Fibroblast of the aortic adventitia (primary cell): ENCODE results near the gene RNF166. TPM values are rescaled to one million over a fixed set of nuclear protein-coding genes. Genes with fewer than 3 reads are reported as not detected.
"Not testable (repeated sequence)": the region's sequence is repeated elsewhere in the genome, so short reads cannot be mapped to it uniquely, and the experiment has no call there.

Source experiments
- DNase-seq: peaks from one replicate; pipeline ENCODE4 v3.0.0-alpha.2; 2010; ENCODE audit warnings: low read depth
- H3K4me3 ChIP-seq: 2 replicates; pipeline ENCODE4 v1.5.1; 2011; ENCODE audit warnings: low read depth, mild to moderate bottlenecking, control low read depth, low read length, moderate library complexity
- total RNA-seq: library from RNA; depleted of rRNA; stranded (reverse); fragments of >200 nt; gene quantifications from 2 replicates; pipeline ENCODE4 v1.2.3, GENCODE V29; 2012; ENCODE audit warnings: low replicate concordance
- TF ChIP-seq, protein P1 (sequence below): IDR thresholded peaks from 2 replicates; pipeline ENCODE4 v1.5.1; 2011; ENCODE audit warnings: mild to moderate bottlenecking, low read length, control low read depth, inconsistent platforms; ENCODE audit not compliant: insufficient read depth

The RNF166 gene
- total RNA-seq, 1 donor = 10.2 TPM

DNA sequence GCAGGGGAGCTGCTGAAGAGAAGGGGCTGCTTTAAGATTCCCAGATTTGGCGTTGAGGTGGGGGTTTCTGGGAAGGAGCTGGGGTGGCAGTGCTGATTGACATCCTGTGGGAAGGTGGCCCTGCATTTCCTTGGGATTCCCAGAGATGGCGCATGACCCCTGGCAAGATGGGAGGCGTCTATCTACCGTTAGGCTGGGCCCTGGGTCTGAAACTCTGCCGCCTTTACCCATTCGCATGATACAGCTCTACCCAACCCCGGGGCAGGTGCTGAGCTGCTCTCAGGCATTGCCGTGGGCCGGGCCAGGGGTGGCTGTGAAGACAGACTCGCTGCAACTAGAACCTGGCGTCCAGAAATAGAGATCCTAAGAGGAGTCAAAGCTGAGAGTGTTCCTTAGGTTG is 33.4 kb downstream of the RNF166 start:
- no peak overlapping the region for H3K4me3 ChIP-seq
- no peak for DNase-seq
- TF ChIP-seq, protein P1, sequence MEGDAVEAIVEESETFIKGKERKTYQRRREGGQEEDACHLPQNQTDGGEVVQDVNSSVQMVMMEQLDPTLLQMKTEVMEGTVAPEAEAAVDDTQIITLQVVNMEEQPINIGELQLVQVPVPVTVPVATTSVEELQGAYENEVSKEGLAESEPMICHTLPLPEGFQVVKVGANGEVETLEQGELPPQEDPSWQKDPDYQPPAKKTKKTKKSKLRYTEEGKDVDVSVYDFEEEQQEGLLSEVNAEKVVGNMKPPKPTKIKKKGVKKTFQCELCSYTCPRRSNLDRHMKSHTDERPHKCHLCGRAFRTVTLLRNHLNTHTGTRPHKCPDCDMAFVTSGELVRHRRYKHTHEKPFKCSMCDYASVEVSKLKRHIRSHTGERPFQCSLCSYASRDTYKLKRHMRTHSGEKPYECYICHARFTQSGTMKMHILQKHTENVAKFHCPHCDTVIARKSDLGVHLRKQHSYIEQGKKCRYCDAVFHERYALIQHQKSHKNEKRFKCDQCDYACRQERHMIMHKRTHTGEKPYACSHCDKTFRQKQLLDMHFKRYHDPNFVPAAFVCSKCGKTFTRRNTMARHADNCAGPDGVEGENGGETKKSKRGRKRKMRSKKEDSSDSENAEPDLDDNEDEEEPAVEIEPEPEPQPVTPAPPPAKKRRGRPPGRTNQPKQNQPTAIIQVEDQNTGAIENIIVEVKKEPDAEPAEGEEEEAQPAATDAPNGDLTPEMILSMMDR = peak; percentile 15

DNA sequence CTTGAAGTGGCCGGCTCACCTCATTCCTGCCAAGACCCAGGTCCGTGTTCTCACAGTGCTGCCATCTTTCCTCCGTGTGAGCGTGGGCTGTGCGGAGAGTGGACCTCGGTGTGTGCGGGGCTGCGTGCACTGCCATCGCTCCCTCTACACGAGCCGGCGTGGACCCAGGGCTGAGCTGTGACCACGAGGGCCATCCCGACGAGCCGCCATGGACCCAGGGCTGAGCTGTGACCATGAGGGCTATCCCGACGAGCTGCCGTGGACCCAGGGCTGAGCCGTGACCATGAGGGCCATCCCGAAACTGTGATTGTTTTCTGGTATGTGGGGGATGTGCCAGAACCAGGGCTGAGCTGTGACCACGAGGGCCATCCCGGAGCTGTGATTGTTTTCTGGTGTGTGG is 34.4 kb downstream of the RNF166 start:
- no peak overlapping the region for H3K4me3 ChIP-seq
- no peak for DNase-seq
- TF ChIP-seq, protein P1 = no peak

DNA sequence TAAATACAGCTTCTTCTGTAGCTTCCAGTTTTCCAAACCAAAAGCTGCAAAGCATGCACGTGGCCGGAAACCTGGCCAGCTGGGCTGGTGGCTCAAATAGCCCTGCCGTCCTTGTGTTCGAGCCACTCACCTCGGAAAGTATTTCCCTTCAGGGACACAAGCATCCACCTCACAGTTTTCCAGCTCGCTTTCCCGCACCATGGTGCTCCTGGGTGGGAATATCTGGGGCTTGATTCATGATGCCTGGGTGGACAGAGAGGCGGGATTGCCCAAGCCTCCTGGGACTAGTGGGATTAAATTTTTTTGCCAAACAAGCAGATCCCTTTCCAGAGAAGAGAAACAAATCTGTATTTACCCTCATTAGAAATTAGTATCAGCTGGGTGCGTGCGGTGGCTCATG is 36.2 kb downstream of the RNF166 start:
- H3K4me3 ChIP-seq = no peak overlapping the region
- TF ChIP-seq, protein P1 = no peak
- DNase-seq = peak; percentile 33

DNA sequence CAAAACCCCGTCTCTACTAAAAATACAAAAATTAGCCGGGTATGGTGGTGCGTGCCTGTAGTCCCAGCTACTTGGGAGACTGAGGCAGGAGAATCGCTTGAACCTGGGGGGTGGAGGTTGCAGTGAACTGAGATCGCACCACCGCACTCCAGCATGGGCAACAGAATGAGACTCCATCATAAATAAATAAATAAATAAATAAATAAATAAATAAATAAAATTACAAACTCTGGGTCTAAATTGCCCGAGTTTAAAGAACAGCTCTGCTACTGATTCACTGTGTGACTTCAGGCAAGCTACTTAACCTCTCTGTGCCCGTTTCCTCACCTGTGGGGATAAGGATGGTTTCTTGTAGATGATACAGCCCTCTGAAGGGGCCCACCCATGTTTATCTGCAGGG is 36.7 kb downstream of the RNF166 start:
- not testable (repeated sequence) for H3K4me3 ChIP-seq, DNase-seq

DNA sequence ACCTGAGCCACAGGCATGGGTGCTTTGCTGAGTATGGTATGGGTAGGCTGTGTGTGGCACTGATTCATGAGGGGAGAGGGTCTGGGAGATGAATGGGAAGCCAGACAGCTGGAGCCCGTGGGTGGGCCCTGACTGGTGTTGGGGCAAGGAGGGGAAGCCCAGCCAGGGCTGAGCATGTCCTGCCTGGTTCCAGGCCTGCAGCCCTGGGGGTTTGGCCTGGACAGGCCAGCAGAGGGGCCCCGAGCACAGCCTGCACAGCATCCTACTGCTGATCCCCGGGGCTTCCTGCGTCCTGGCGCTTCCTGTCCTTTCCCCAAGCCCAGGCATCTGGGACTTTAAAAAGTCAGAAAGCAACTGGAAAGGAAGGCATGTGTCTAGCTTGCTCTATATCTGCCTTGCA is 38.7 kb downstream of the RNF166 start:
- no peak for DNase-seq
- H3K4me3 ChIP-seq = no peak overlapping the region
- TF ChIP-seq, protein P1 = no peak

DNA sequence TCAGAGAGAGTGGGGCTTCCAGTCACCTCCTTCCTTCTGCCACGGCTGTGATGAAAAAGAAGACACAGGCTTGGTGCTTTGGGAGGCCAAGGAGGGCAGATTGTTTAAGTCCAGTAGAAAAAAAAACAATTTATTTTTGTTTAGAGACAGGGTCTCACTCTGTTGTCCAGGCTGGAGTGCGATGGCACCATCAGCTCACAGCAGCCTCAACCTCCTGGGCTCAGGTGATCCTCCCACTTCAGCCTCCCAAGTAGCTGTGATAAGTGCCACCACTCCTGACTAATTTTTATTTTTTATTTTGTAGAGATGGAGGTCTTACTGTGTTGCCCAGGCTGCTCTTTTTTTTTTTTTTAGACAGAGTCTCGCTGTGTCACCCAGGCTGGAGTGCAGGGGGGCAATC is 40.6 kb downstream of the RNF166 start:
- no peak overlapping the region for H3K4me3 ChIP-seq
- TF ChIP-seq, protein P1 = no peak
- DNase-seq = no peak

DNA sequence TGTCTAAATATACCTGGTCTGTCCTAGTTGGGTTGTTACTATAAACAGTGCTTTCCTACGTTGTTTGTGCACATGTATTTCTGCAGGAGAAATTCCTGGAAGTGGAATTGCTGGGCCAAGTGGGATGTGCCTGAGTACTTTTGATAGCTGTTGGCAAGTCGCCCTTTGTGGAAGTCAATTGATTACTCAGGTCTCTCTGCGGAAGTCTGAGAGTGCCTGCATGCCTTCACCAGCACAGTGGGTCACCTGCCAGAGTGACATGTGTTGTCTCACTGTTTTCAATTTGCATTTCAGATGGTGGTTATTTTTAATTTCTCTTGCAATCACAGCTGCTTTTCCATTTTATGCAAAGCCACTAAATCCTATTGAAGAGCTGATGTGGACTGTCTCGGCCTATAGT is 41.1 kb downstream of the RNF166 start:
- TF ChIP-seq, protein P1 = no peak
- H3K4me3 ChIP-seq = no peak overlapping the region
- DNase-seq = no peak
